Fibroblast of lung (primary cell): Measurements from ENCODE around the gene AFAP1L1. TPM values are rescaled to one million over a fixed set of nuclear protein-coding genes. Genes with fewer than 3 reads are reported as not detected.

Experiments used
- DNase-seq, 2 donors: peaks; one replicate each; pipeline versions ENCODE4 v3.0.0 to v3.0.0-alpha.2; 2010; ENCODE audit warnings: low read depth in 2 of 2
- H2AFZ ChIP-seq: 2 replicates; pipeline ENCODE4 v1.5.1; 2012; ENCODE audit warnings: low read length, control low read depth, inconsistent platforms
- H3K27ac ChIP-seq: 2 replicates; pipeline ENCODE4 v1.5.1; 2011; ENCODE audit warnings: low read length, control low read depth; ENCODE audit not compliant: insufficient read depth
- H3K27me3 ChIP-seq: 2 replicates; pipeline ENCODE4 v1.5.1; 2011; ENCODE audit warnings: mild to moderate bottlenecking, low read length; ENCODE audit not compliant: control insufficient read depth, insufficient read depth
- H3K36me3 ChIP-seq: 2 replicates; pipeline ENCODE4 v1.5.1; 2011; ENCODE audit warnings: low read length; ENCODE audit not compliant: control insufficient read depth, insufficient read depth
- H3K4me1 ChIP-seq: 2 replicates; pipeline ENCODE4 v1.5.1; 2011; ENCODE audit warnings: low read length; ENCODE audit not compliant: control insufficient read depth, insufficient read depth; ENCODE audit errors: extremely low read depth
- H3K4me2 ChIP-seq: 2 replicates; pipeline ENCODE4 v1.5.1; 2011; ENCODE audit warnings: low read length, control low read depth; ENCODE audit not compliant: insufficient read depth; ENCODE audit errors: extremely low read depth
- H3K4me3 ChIP-seq, 4 experiments: fragments of 200-600 bp in 1 of 4; sonication (generic) in 1 of 4; replicated peaks in 1 of 4; 2 replicates each; pipeline ENCODE4 v1.5.1; 2011 to 2016; ENCODE audit warnings: low read length in 4 of 4, low read depth in 3 of 4, mild to moderate bottlenecking in 3 of 4, control low read depth in 2 of 4, inconsistent platforms in 1 of 4, mixed read lengths in 1 of 4; ENCODE audit not compliant: insufficient read depth in 1 of 4; ENCODE audit errors: control extremely low read depth in 1 of 4
- H3K79me2 ChIP-seq: 2 replicates; pipeline ENCODE4 v1.5.1; 2012; ENCODE audit warnings: mild to moderate bottlenecking, low read length, inconsistent platforms; ENCODE audit not compliant: control insufficient read depth, insufficient read depth
- H3K9ac ChIP-seq: 2 replicates; pipeline ENCODE4 v1.5.1; 2011; ENCODE audit warnings: mild to moderate bottlenecking, low read length, control low read depth; ENCODE audit not compliant: insufficient read depth
- H3K9me3 ChIP-seq: 2 replicates; pipeline ENCODE4 v1.5.1; 2012; ENCODE audit warnings: low read depth, low read length; ENCODE audit not compliant: control insufficient read depth, insufficient read depth
- H4K20me1 ChIP-seq: 2 replicates; pipeline ENCODE4 v1.5.1; 2011; ENCODE audit warnings: low read length; ENCODE audit not compliant: control insufficient read depth, insufficient read depth; ENCODE audit errors: extremely low read depth
- EZH2 ChIP-seq: IDR thresholded peaks from 2 replicates; pipeline ENCODE4 v1.5.1; 2012; ENCODE audit warnings: low read length, control low read depth, mild to moderate bottlenecking; ENCODE audit errors: missing control alignments
- polyA plus RNA-seq, 2 donors: library from polyadenylated mRNA; depleted of rRNA in 1 of 2; stranded (reverse) in 1 of 2; unstranded in 1 of 2; fragments of >200 nt; gene quantifications; 2 replicates each; pipeline ENCODE4 v1.2.1, GENCODE V29; 2011 to 2012; ENCODE audit warnings: missing spikeins in 1 of 2
- total RNA-seq: library from RNA; depleted of rRNA; stranded (reverse); fragments of >200 nt; gene quantifications from 2 replicates; pipeline ENCODE4 v1.2.1, GENCODE V29; 2014
- TF ChIP-seq, protein P1 (sequence below), 2 donors: IDR thresholded peaks in 1 of 2; conservative IDR thresholded peaks in 1 of 2; 1 replicate in 1 of 2; 2 replicates in 1 of 2; pipeline ENCODE4 v1.5.1; 2011 to 2012; ENCODE audit warnings: low read length in 2 of 2, control low read depth in 1 of 2, inconsistent platforms in 1 of 2, low read depth in 1 of 2, mild to moderate bottlenecking in 1 of 2

Gene AFAP1L1
- total and polyA plus RNA-seq, 2 donors (not counting 1 experiment from before 2014, with no cell fraction given), result 3.0 to 7.1 TPM

DNA sequence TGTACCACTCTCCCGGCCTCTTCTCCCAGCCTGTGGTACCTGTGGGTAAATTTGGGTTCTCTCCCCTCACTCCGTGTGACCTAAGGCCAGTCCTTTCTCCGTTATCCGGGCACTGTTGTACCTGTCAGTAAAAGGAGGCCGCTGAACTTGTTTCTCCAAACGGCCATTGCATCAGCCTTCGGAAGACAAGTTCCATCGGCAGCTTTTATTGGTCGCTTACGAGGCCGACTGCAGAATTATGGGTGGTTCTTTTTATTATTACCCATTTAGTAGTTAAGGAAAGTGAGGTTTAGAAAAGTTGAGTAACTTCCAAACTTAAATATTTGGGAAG, 74.2 kb downstream of the AFAP1L1 start:
- DNase-seq, result peak; percentile 50 to 56
- H3K4me1 ChIP-seq, result peaks cover 4% of the 10 kb centered on the region
- H3K4me3 ChIP-seq, result peak overlapping the region; percentile 69 to 94 (median 83)
- H4K20me1 ChIP-seq, result no peaks in the 10 kb centered on the region
- no peaks in the 10 kb centered on the region for H3K9me3 ChIP-seq
- peak overlapping the region; percentile 74 for H3K27ac ChIP-seq
- peak overlapping the region; percentile 91 for H3K4me2 ChIP-seq
- H3K79me2 ChIP-seq, result peaks cover 22% of the 10 kb centered on the region
- H3K27me3 ChIP-seq, result no peaks in the 10 kb centered on the region
- peaks cover 7% of the 10 kb centered on the region for H3K36me3 ChIP-seq
- H3K9ac ChIP-seq, result peak overlapping the region; percentile 83
- H2AFZ ChIP-seq, result peak overlapping the region; percentile 87
- TF ChIP-seq, protein P1, sequence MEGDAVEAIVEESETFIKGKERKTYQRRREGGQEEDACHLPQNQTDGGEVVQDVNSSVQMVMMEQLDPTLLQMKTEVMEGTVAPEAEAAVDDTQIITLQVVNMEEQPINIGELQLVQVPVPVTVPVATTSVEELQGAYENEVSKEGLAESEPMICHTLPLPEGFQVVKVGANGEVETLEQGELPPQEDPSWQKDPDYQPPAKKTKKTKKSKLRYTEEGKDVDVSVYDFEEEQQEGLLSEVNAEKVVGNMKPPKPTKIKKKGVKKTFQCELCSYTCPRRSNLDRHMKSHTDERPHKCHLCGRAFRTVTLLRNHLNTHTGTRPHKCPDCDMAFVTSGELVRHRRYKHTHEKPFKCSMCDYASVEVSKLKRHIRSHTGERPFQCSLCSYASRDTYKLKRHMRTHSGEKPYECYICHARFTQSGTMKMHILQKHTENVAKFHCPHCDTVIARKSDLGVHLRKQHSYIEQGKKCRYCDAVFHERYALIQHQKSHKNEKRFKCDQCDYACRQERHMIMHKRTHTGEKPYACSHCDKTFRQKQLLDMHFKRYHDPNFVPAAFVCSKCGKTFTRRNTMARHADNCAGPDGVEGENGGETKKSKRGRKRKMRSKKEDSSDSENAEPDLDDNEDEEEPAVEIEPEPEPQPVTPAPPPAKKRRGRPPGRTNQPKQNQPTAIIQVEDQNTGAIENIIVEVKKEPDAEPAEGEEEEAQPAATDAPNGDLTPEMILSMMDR (conservative IDR thresholded peaks at IDR 0.05 in 1 of 2, IDR thresholded peaks at IDR 0.05 in 1 of 2; ENCODE audit: low read depth in 1 of 2, low read length in 2 of 2), result no peak
- no peak for TF ChIP-seq EZH2

- TF ChIP-seq EZH2, result no peak
- peaks cover 22% of the 10 kb centered on the region for H3K79me2 ChIP-seq
- H3K27me3 ChIP-seq, result no peaks in the 10 kb centered on the region
- DNase-seq, result no peak
- no peaks in the 10 kb centered on the region for H3K9me3 ChIP-seq
- H3K36me3 ChIP-seq, result peaks cover 14% of the 10 kb centered on the region
- H3K4me3 ChIP-seq, result no peak overlapping the region
- H4K20me1 ChIP-seq, result no peaks in the 10 kb centered on the region
- no peak overlapping the region for H2AFZ ChIP-seq
- H3K4me2 ChIP-seq, result no peak overlapping the region
- no peak overlapping the region for H3K27ac ChIP-seq
- H3K4me1 ChIP-seq, result peaks cover 4% of the 10 kb centered on the region
- no peak overlapping the region for H3K9ac ChIP-seq
Observed at GRCh38 chr5:149348518-149348917, 76.9 kb downstream of the AFAP1L1 start.

- Histone ChIP-seq H3K79me2 (peaks cover 22% of the 10 kb centered on the region), H3K4me3 (no peak overlapping the region), H4K20me1 (no peaks in the 10 kb centered on the region), H3K4me2 (no peak overlapping the region), H3K36me3 (peaks cover 14% of the 10 kb centered on the region), H2AFZ (no peak overlapping the region), H3K27me3 (no peaks in the 10 kb centered on the region), H3K9me3 (no peaks in the 10 kb centered on the region), H3K9ac (no peak overlapping the region), H3K4me1 (peaks cover 4% of the 10 kb centered on the region), H3K27ac (no peak overlapping the region)
- no peak for DNase-seq
- no peak for TF ChIP-seq EZH2
- TF ChIP-seq, protein P1 (conservative IDR thresholded peaks at IDR 0.05 in 1 of 2, IDR thresholded peaks at IDR 0.05 in 1 of 2; ENCODE audit: low read depth in 1 of 2, low read length in 2 of 2), result no peak
Observed at GRCh38 chr5:149349382-149349781, 77.7 kb downstream of the AFAP1L1 start.
